PC-3 (cell line): ENCODE results near the gene BLACAT1. TPM values are rescaled to one million over a fixed set of nuclear protein-coding genes. Genes with fewer than 3 reads are reported as not detected.

Source experiments
- ATAC-seq: fragments of 200-7000 bp; cut with Tn5 transposase; 2 replicates; pipeline ENCODE4 v1.9.1; 2020; ENCODE audit warnings: mild to moderate bottlenecking, moderate library complexity
- BruUV-seq: library from RNA; stranded (reverse); fragments of 400-500 nt; replicated peaks from 2 replicates; lab custom pipeline; 2021; lab: Mats Ljungman, UMichigan
- CTCF ChIA-PET: fragments of 300-600 bp; sonication (Branson Sonifier 250); formaldehyde crosslinking; loops from one replicate; lab custom pipeline; 2022; ENCODE audit warnings: antibody characterized with exemption; lab: Charles Lee
- POLR2A ChIA-PET: fragments of 300-600 bp; sonication (Branson Sonifier 250); formaldehyde crosslinking; loops from one replicate; lab custom pipeline; 2022; ENCODE audit warnings: antibody characterized with exemption; ENCODE audit not compliant: unreplicated experiment; lab: Charles Lee
- DNase-seq: peaks from one replicate; pipeline ENCODE4 v3.0.0-alpha.2; 2015
- H2AFZ ChIP-seq: fragments of 300-600 bp; sonication (generic); 2 replicates; pipeline ENCODE4 v1.6.0; 2016; ENCODE audit warnings: antibody characterized with exemption, low read length
- H3F3A ChIP-seq: fragments of 300-600 bp; sonication (generic); one replicate; pipeline ENCODE4 v1.6.0; 2017; ENCODE audit warnings: antibody characterized with exemption, low read length, control low read depth, mild to moderate bottlenecking; ENCODE audit not compliant: unreplicated experiment
- H3K27ac ChIP-seq: fragments of 300-600 bp; sonication (generic); 2 replicates; pipeline ENCODE4 v1.5.1; 2016; ENCODE audit warnings: mild to moderate bottlenecking, low read length
- H3K27me3 ChIP-seq: fragments of 300-600 bp; sonication (generic); 2 replicates; pipeline ENCODE4 v1.6.1; 2016; ENCODE audit warnings: low read length, mixed read lengths
- H3K36me3 ChIP-seq: fragments of 300-600 bp; sonication (generic); 2 replicates; pipeline ENCODE4 v1.6.1; 2016; ENCODE audit warnings: low read depth, mixed run types, low read length, mixed read lengths
- H3K4me1 ChIP-seq: fragments of 300-600 bp; sonication (generic); 2 replicates; pipeline ENCODE4 v1.5.1; 2016; ENCODE audit warnings: low read length; ENCODE audit not compliant: insufficient read depth
- H3K4me2 ChIP-seq: fragments of 300-600 bp; sonication (generic); 2 replicates; pipeline ENCODE4 v1.6.0; 2016; ENCODE audit warnings: low read length
- H3K4me3 ChIP-seq: fragments of 300-600 bp; sonication (generic); 2 replicates; pipeline ENCODE4 v1.5.1; 2016; ENCODE audit warnings: mild to moderate bottlenecking, low read length, mixed read lengths
- H3K79me2 ChIP-seq: fragments of 300-600 bp; sonication (generic); 2 replicates; pipeline ENCODE4 v1.6.1; 2017; ENCODE audit warnings: low read length, mixed read lengths
- H3K9ac ChIP-seq: fragments of 300-600 bp; sonication (generic); 2 replicates; pipeline ENCODE4 v1.6.0; 2016; ENCODE audit warnings: mild to moderate bottlenecking, low read length
- H3K9me2 ChIP-seq: fragments of 300-600 bp; sonication (generic); replicated peaks from 2 replicates; pipeline ENCODE4 v1.6.1; 2016; ENCODE audit warnings: mixed run types, low read length, mixed read lengths
- H3K9me3 ChIP-seq: fragments of 300-600 bp; sonication (generic); 2 replicates; pipeline ENCODE4 v1.6.1; 2016; ENCODE audit warnings: low read length, mixed read lengths
- H4K20me1 ChIP-seq: fragments of 300-600 bp; sonication (generic); 2 replicates; pipeline ENCODE4 v1.6.1; 2016; ENCODE audit warnings: low read length, mixed read lengths
- CTCF ChIP-seq: fragments of 300-600 bp; sonication (generic); conservative IDR thresholded peaks from 2 replicates; pipeline ENCODE4 v1.5.1; 2017; ENCODE audit warnings: antibody characterized with exemption, low read depth, mild to moderate bottlenecking, low read length
- EZH2 ChIP-seq: fragments of 300-600 bp; sonication (generic); IDR thresholded peaks from one replicate; pipeline ENCODE4 v1.6.1; 2017; ENCODE audit warnings: antibody characterized with exemption, mild to moderate bottlenecking, low read length; ENCODE audit not compliant: unreplicated experiment
- EZH2phosphoT487 ChIP-seq: fragments of 300-600 bp; sonication (generic); IDR thresholded peaks from 2 replicates; pipeline ENCODE4 v1.6.1; 2018; ENCODE audit warnings: mild to moderate bottlenecking, antibody characterized with exemption, low read length, borderline replicate concordance
- intact Hi-C: fragments of 100-400 bp; cut with micrococcal nuclease; formaldehyde crosslinking; loops from 2 replicates; pipeline ENCODE4 v1.9.0; 2023
- total RNA-seq: library from RNA; depleted of rRNA; stranded (reverse); fragments of >200 nt; gene quantifications from 2 replicates; pipeline ENCODE4 v1.2.3, GENCODE V29; 2014

Gene BLACAT1
- total RNA-seq, 1 experiment from 2014 or later = 1.5 TPM

- no peaks in the 10 kb centered on the region for H3F3A ChIP-seq
- peaks cover 16% of the 10 kb centered on the region for H3K4me1 ChIP-seq
- no peak for TF ChIP-seq EZH2phosphoT487
- TF ChIP-seq EZH2 = no peak
- TF ChIP-seq CTCF = no peak
- H3K27ac ChIP-seq = no peak overlapping the region
- H3K36me3 ChIP-seq = no peaks in the 10 kb centered on the region
- ATAC-seq = no peak
- ChIA-PET POLR2A (no interaction called here), CTCF (interaction anchor here (0.6 kb wide), 1 partner anchor 82 kb away, joined by 3 read pairs; no protein-coding TSS in a partner anchor)
- no peak overlapping the region for H3K9ac ChIP-seq
- no peak for DNase-seq
- no peaks in the 10 kb centered on the region for H3K9me3 ChIP-seq
- peaks cover 6% of the 10 kb centered on the region; the same call in 1 of the 2 replicates for H3K27me3 ChIP-seq
- no peak overlapping the region for H3K4me3 ChIP-seq
- BruUV-seq = no TSS peak
- H3K4me2 ChIP-seq = no peak overlapping the region
- no peak overlapping the region for H2AFZ ChIP-seq
- H3K79me2 ChIP-seq = no peaks in the 10 kb centered on the region
- intact Hi-C loops = no loop called here
- no peaks in the 10 kb centered on the region for H3K9me2 ChIP-seq
- no peaks in the 10 kb centered on the region for H4K20me1 ChIP-seq
These were observed 19.0 kb downstream of the BLACAT1 start for GRCh38 chr1:205436776-205437410.

- DNase-seq (no peak), ATAC-seq (no peak)
- no peaks in the 10 kb centered on the region for H3K79me2 ChIP-seq
- H3K4me3 ChIP-seq = no peak overlapping the region
- TF ChIP-seq CTCF = no peak
- TF ChIP-seq EZH2phosphoT487 = no peak
- no peak for TF ChIP-seq EZH2
- peaks cover 7% of the 10 kb centered on the region for H3K4me1 ChIP-seq
- POLR2A ChIA-PET = no interaction called here
- H3K9me2 ChIP-seq = no peaks in the 10 kb centered on the region
- no peak overlapping the region for H3K4me2 ChIP-seq
- CTCF ChIA-PET = interaction anchor here (0.6 kb wide), 1 partner anchor 175 kb away, joined by 3 read pairs; no protein-coding TSS in a partner anchor
- no peaks in the 10 kb centered on the region for H3K36me3 ChIP-seq
- no peaks in the 10 kb centered on the region for H3F3A ChIP-seq
- intact Hi-C loops = no loop called here
- no peak overlapping the region for H2AFZ ChIP-seq
- H3K9ac ChIP-seq = no peak overlapping the region
- no TSS peak for BruUV-seq
- H3K9me3 ChIP-seq = no peaks in the 10 kb centered on the region
- H4K20me1 ChIP-seq = no peaks in the 10 kb centered on the region
- H3K27me3 ChIP-seq = peaks cover 13% of the 10 kb centered on the region; the same call in 1 of the 2 replicates
- H3K27ac ChIP-seq = no peak overlapping the region
These were observed 20.0 kb downstream of the BLACAT1 start for GRCh38 chr1:205435578-205436573.
